Measurements from ENCODE around the gene TMEM245. TPM values are rescaled to one million over a fixed set of nuclear protein-coding genes. Genes with fewer than 3 reads are reported as not detected.

The TMEM245 gene
- 62.3 TPM for total RNA-seq
- long read RNA-seq, transcript TMEM245-202 (12 exons, 1,973 nt), result major isoform, 20 of 60 reads
- long read RNA-seq, partial matches to known transcripts, result 10 of 60 reads
- long read RNA-seq, other reads (novel, unspliced or antisense), result 30 of 60 reads

- peak; percentile 97 for DNase-seq (ENCODE audit: low spot score)
Measured at GRCh38 chr9:109119439-109120203, at the start of gene TMEM245. TSS of gene TMEM245 (minus strand) at chr9:109119947. CDS start at chr9:109119913, 34 bp downstream.

GRCh38 chr9:109168170-109168569 lies 48.4 kb upstream of the TMEM245 start:
- DNase-seq (ENCODE audit: low spot score), result no peak

- no peak for DNase-seq (ENCODE audit: low spot score)
Measured at GRCh38 chr9:109167716-109168115, 48.0 kb upstream of the TMEM245 start.

GRCh38 chr9:109166771-109167601 lies 47.2 kb upstream of the TMEM245 start, which contains the start of gene FRRS1L:
TSS of gene FRRS1L (minus strand) at chr9:109167249. CDS start at chr9:109167138, 111 bp downstream.
- DNase-seq (ENCODE audit: low spot score), result no peak

GRCh38 chr9:109166171-109166770 lies 46.5 kb upstream of the TMEM245 start:
- no peak for DNase-seq (ENCODE audit: low spot score)

- DNase-seq (ENCODE audit: low spot score), result no peak
Measured at GRCh38 chr9:109164042-109164441, 44.3 kb upstream of the TMEM245 start.

- DNase-seq (ENCODE audit: low spot score), result no peak
Measured at GRCh38 chr9:109163194-109163593, 43.4 kb upstream of the TMEM245 start.

GRCh38 chr9:109162677-109163076 lies 42.9 kb upstream of the TMEM245 start:
- no peak for DNase-seq (ENCODE audit: low spot score)

GRCh38 chr9:109161471-109161870 lies 41.7 kb upstream of the TMEM245 start:
- DNase-seq (ENCODE audit: low spot score), result no peak

GRCh38 chr9:109159583-109159982 lies 39.8 kb upstream of the TMEM245 start:
- DNase-seq (ENCODE audit: low spot score), result no peak

GRCh38 chr9:109158651-109159050 lies 38.9 kb upstream of the TMEM245 start:
- DNase-seq (ENCODE audit: low spot score), result no peak

GRCh38 chr9:109156708-109157107 lies 37.0 kb upstream of the TMEM245 start:
- no peak for DNase-seq (ENCODE audit: low spot score)

GRCh38 chr9:109150925-109151545 lies 31.3 kb upstream of the TMEM245 start:
- no peak for DNase-seq (ENCODE audit: low spot score)

GRCh38 chr9:109149722-109150121 lies 30.0 kb upstream of the TMEM245 start:
- DNase-seq (ENCODE audit: low spot score), result no peak

- no peak for DNase-seq (ENCODE audit: low spot score)
Measured at GRCh38 chr9:109149089-109149488, 29.3 kb upstream of the TMEM245 start.

GRCh38 chr9:109145051-109145450 lies 25.3 kb upstream of the TMEM245 start:
- DNase-seq (ENCODE audit: low spot score), result no peak

GRCh38 chr9:109143881-109144562 lies 24.3 kb upstream of the TMEM245 start:
- no peak for DNase-seq (ENCODE audit: low spot score)

GRCh38 chr9:109141375-109141774 lies 21.6 kb upstream of the TMEM245 start:
- DNase-seq (ENCODE audit: low spot score), result no peak

- DNase-seq (ENCODE audit: low spot score), result no peak
Measured at GRCh38 chr9:109139851-109140250, 20.1 kb upstream of the TMEM245 start.

GRCh38 chr9:109138421-109138820 lies 18.7 kb upstream of the TMEM245 start:
- DNase-seq (ENCODE audit: low spot score), result no peak

- no peak for DNase-seq (ENCODE audit: low spot score)
Measured at GRCh38 chr9:109134167-109134578, 14.4 kb upstream of the TMEM245 start.
